ENCODE data around the gene KLK12. TPM values are rescaled to one million over a fixed set of nuclear protein-coding genes. Genes with fewer than 3 reads are reported as not detected.

Gene KLK12
- total and polyA plus RNA-seq, 9 donors = not detected

- 11 to 16% (median 15%) methylated on average over 7 of the region's 7 CpGs for WGBS, 3 donors
- no peak within 1 kb of the TSS for H3K27ac ChIP-seq
- H3K27me3 ChIP-seq = no peaks in the 10 kb centered on the region
- intact Hi-C loops (cut with DNase I) = no loop called here
- H3K4me3 ChIP-seq = no peak within 1 kb of the TSS
- DNase-seq = no peak
- TF ChIP-seq CTCF (IDR thresholded peaks at IDR 0.05) = no peak
- TF ChIP-seq EP300 (IDR thresholded peaks at IDR 0.05) = no peak
- no peak for TF ChIP-seq POLR2A (IDR thresholded peaks at IDR 0.05)
- H3K36me3 ChIP-seq = no peaks in the 10 kb centered on the region
- no peaks in the 10 kb centered on the region for H3K9me3 ChIP-seq
- no peaks in the 10 kb centered on the region for H3K4me1 ChIP-seq (ENCODE audit: insufficient read depth)
Observed at GRCh38 chr19:51082611-51083010, 47.8 kb upstream of the KLK12 start, which contains the start of gene KLK14. TSS of gene KLK14 (minus strand) at chr19:51082887. CDS start at chr19:51082614, 273 bp downstream.

DNA sequence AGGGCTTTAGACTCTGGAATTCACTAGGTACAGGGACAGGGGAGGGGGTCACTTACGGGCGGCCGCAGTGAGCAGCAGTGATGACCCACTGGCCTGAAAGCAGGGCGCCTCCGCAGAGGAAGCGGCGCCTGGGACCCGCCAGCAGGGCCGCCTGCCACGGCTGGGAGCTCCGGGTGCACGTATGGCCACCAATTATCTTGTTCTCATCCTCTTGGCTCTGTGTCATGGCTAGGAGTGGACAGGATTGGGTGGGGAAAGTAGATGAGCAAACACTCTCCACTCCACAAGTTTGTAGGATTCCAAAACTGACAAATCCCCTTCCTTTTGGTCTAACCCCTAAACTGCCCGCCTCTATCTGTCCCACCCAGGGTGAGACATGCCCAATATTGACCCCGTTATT is 46.7 kb upstream of the KLK12 start:
- H3K36me3 ChIP-seq = no peaks in the 10 kb centered on the region
- intact Hi-C loops (cut with DNase I) = no loop called here
- H3K9me3 ChIP-seq = no peaks in the 10 kb centered on the region
- H3K27ac ChIP-seq = no peak overlapping the region
- no peak for DNase-seq
- WGBS, 3 donors = 85 to 87% (median 85%) methylated on average over 14 of the region's 14 CpGs
- no peaks in the 10 kb centered on the region for H3K27me3 ChIP-seq
- H3K4me3 ChIP-seq = no peak overlapping the region
- TF ChIP-seq POLR2A (IDR thresholded peaks at IDR 0.05) (no peak), EP300 (IDR thresholded peaks at IDR 0.05) (no peak), CTCF (IDR thresholded peaks at IDR 0.05) (no peak)
- H3K4me1 ChIP-seq (ENCODE audit: insufficient read depth) = no peaks in the 10 kb centered on the region

DNA sequence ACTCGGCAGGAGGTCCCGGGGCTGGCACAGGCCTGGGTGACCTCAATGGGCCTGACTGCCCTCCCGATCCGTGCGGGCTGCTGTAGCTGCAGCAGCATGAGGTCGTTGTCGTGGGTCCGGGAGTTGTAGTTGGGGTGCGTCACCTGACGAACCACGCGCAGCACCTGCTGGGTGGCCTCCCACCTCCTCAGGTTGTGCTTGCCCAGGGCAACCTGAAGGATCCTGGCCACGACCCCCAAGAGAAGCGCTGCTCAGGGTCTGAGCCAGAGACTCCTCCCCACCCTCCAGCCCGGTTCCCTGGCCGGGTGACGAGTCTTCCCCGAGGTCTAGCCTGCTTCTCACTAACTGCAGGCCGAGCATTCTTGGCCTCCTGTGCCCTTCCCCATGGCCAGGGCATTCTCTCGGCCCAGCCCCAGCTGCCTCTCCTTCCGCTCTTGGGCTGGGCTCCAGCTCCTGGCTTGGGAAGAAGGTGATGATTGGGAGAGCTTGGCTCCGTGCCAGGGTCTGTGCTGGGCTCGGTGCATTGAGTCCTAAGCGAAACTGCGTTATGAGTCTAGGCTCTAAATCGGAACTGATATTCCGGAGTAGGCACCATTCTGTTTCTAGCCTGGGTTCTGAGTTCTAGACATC is 44.8 kb upstream of the KLK12 start:
- intact Hi-C loops (cut with DNase I) = no loop called here
- Histone ChIP-seq H3K4me3 (no peak overlapping the region), H3K9me3 (no peaks in the 10 kb centered on the region), H3K36me3 (no peaks in the 10 kb centered on the region), H3K27me3 (no peaks in the 10 kb centered on the region), H3K27ac (no peak overlapping the region), H3K4me1 (ENCODE audit: insufficient read depth) (no peaks in the 10 kb centered on the region)
- TF ChIP-seq CTCF (IDR thresholded peaks at IDR 0.05) (no peak), POLR2A (IDR thresholded peaks at IDR 0.05) (no peak), EP300 (IDR thresholded peaks at IDR 0.05) (no peak)
- no peak for DNase-seq
- 67 to 76% (median 71%) methylated on average over 27 of the region's 27 CpGs for WGBS, 3 donors

- Histone ChIP-seq H3K36me3 (no peaks in the 10 kb centered on the region), H3K27ac (no peak overlapping the region), H3K4me3 (no peak overlapping the region), H3K9me3 (no peaks in the 10 kb centered on the region), H3K4me1 (ENCODE audit: insufficient read depth) (no peaks in the 10 kb centered on the region), H3K27me3 (no peaks in the 10 kb centered on the region)
- intact Hi-C loops (cut with DNase I) = no loop called here
- 92 to 94% (median 93%) methylated on average over 6 of the region's 6 CpGs for WGBS, 3 donors
- TF ChIP-seq CTCF (IDR thresholded peaks at IDR 0.05) (no peak), POLR2A (IDR thresholded peaks at IDR 0.05) (no peak), EP300 (IDR thresholded peaks at IDR 0.05) (no peak)
- no peak for DNase-seq
Observed at GRCh38 chr19:51078731-51079130, 43.9 kb upstream of the KLK12 start.

Measured in ovary (tissue), 9 donors.